Measurements from ENCODE around the gene MMAB.

Gene MMAB

DNA sequence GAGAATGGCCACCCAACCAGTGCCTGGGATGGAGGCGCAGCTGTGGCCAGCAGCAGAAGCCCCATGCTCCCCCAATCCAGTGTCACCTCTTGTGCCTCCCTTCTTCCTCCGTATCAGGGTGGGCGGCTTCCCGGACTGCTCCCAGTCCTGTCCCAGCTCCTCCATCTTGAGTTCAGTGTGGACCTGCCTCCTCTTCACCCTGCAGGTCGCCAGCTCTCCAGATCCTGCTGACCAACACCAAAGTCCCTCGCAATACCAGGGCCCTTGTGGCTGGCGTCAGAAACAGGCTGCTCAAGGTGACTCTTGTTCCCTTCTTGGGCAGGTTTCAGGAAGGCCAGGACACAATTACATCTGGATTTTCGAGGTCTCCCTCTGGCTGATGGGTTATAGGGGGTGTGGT lies 17.3 kb upstream of the MMAB start:
- TF ChIP-seq, protein P1, sequence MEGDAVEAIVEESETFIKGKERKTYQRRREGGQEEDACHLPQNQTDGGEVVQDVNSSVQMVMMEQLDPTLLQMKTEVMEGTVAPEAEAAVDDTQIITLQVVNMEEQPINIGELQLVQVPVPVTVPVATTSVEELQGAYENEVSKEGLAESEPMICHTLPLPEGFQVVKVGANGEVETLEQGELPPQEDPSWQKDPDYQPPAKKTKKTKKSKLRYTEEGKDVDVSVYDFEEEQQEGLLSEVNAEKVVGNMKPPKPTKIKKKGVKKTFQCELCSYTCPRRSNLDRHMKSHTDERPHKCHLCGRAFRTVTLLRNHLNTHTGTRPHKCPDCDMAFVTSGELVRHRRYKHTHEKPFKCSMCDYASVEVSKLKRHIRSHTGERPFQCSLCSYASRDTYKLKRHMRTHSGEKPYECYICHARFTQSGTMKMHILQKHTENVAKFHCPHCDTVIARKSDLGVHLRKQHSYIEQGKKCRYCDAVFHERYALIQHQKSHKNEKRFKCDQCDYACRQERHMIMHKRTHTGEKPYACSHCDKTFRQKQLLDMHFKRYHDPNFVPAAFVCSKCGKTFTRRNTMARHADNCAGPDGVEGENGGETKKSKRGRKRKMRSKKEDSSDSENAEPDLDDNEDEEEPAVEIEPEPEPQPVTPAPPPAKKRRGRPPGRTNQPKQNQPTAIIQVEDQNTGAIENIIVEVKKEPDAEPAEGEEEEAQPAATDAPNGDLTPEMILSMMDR (IDR thresholded peaks at IDR 0.05; ENCODE audit: extremely low read depth, missing control alignments): no peak

DNA sequence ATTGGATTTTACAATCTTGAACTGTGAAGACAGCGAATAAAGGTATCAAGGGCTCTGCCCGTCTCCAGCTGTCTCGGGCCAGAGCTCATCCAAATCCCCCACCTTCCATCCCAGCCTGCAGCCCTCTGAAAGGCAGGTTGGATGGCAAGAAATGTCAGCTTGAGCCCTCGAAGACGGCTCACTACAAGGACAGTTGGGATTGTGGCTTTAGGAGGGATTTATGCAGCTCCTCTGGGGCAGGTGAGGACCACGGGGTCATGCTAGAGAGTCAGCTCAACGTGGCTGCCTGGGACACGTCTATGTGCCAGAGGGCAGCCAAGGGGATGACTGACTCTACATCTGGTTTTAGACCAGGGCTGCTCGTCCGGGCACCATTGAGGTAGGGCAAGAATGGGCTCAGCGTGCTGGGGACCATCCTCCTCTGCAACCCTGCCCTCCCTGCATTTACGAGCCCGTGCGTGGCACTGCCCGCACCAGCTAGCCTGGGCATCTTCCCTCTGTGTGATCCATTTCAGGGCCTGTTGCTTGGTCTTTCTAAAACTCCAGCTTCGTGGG lies 16.5 kb upstream of the MMAB start:
- TF ChIP-seq, protein P1 (IDR thresholded peaks at IDR 0.05; ENCODE audit: extremely low read depth, missing control alignments): no peak
- DNase-seq (ENCODE audit: low spot score): no peak

More for the DNA sequence above, 17.3 kb upstream of the MMAB start:
- DNase-seq (ENCODE audit: low spot score): no peak

DNA sequence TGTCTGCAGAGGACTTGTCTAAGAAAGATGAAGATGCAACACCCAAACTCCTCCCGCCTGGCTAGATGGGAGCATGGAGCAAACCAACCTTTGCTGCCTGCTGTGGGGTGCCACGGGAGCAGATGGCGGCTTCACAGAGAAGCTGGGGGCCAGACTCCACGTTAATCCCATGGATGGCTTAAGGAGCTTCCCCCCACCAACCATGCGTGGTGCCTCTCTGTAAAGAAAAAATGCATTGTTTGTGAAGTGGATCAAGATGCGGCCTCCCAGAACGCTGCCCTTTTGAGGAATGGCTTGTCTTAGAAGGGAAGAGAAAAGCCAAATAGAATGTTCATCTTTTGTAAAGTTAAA lies 15.9 kb upstream of the MMAB start:
- TF ChIP-seq, protein P1 (IDR thresholded peaks at IDR 0.05; ENCODE audit: extremely low read depth, missing control alignments): no peak
- DNase-seq (ENCODE audit: low spot score): no peak

DNA sequence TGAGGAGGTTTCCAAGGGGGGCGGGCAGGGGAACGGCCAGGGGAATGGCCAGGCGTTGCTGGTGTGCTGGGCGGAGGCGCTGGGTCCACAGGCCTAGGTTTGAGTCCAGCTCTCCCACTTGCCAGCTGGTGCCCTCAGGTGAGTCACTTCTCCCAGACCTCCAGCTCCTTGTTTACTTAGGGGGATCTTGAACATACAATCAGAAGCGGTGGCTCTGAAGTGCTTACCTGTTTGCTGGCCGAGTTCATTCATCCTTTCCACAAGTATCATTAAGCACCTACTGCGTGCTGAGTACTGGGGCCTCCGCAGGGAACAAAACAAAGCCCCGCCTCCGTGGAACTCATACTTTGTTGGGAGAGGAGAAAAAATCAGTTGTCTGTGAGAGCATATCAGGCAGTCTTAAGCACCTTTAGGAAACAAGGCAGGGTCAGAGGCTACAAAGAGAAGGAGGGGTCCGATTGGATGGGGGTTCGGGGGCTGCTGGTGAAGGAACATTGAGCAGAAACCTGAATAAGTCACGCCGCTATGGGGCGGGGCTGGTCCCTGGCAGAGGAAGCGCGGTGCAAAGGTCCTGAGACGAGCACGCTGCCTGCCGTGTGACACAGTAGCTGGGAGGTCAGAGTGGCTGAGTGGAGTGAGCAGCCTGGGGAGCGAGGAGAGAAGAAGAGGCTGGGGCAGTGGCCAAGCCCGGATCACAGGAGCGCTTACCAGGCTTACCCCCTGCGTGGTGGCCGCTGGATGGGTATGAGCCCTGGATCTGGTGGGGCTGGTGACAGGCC lies 15.3 kb upstream of the MMAB start:
- TF ChIP-seq, protein P1 (IDR thresholded peaks at IDR 0.05; ENCODE audit: extremely low read depth, missing control alignments): no peak
- DNase-seq (ENCODE audit: low spot score): no peak

DNA sequence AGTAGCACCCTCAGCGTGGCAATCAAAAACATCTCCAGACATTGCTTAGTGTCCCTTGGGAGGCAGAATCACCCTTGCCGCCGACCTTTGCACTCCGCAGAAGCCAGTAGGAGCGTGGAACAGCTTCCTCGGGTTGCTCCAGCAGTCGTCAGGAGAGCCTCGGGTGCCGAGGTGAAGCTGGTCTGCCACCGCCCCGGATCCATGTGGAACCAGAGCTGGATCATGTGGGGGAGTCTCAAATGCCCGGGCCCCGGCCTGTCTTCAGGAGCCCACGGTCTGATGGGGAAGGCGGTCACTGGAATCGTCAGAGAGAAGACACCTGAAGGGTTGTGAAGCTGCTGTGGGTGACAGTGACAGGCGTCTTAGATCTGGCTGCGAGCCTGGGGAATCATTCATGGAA lies 14.6 kb upstream of the MMAB start:
- TF ChIP-seq, protein P1 (IDR thresholded peaks at IDR 0.05; ENCODE audit: extremely low read depth, missing control alignments): no peak
- no peak for DNase-seq (ENCODE audit: low spot score)

DNA sequence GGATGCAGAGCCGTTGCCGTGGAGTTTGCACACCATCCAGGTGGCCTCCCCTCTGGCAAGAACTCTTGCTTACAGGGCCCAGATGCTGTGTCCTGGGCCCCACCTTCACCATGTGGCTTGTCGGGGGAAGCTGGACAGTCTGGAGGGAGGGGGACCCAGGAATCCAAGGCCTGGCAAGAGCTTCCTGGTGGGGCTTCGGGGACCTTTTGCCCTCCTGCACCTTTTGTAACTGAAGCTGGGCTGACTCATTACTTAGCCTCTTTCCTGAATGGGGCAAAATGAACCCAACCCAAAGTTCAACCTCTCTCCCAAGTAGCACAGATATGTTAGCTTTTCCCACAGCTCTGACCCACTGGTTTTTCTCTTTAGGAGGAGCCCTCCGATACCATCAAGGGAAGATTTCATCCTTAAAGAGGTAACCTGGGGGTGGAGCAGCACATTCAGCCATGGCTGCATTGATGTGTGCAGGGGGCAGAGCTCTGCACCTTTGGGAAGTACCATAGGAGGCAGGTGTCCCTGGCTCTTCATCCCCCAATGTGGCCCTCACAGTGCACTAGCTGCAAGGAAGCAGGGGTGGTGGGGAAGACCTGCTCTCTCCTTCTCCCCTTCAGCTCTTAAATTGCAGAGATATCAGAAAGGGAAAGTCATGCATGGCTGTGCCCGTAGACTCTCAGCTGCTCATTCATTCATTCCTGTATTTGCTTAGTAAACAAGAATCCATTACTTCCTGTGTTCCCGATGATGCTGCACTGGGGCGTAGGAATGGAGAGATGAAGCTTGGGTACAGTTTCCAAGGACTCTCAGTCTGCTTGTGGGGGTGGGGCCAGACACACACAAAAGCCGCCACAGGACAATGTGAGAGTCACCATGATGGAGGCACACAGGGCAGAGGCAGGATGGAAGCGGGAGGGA lies 13.3 kb upstream of the MMAB start:
- TF ChIP-seq, protein P1 (IDR thresholded peaks at IDR 0.05; ENCODE audit: extremely low read depth, missing control alignments): no peak
- no peak for DNase-seq (ENCODE audit: low spot score)

DNA sequence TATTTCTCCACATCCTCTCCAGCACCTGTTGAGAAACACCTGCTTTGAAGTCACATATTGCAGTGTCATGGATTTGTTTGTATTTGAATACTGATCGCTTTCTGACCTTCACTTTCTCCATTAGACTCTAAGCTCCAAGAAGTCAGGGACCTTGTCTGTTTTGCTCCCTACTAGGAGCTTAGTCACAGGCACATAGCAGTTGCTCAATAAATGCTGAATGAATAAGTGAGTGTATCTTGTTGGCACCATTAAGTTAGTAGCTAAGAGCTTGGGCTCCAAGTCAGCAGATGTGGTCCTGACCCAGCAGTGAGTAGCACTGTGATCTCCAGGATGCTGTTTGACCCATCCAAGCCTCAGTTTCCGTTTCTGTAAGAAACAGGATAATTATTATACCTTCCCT lies 10.4 kb upstream of the MMAB start:
- TF ChIP-seq, protein P1 (IDR thresholded peaks at IDR 0.05; ENCODE audit: extremely low read depth, missing control alignments): no peak

More for the DNA sequence above, 10.4 kb upstream of the MMAB start:
- no peak for DNase-seq (ENCODE audit: low spot score)
